Measurements from ENCODE around the gene BCOR. TPM values are rescaled to one million over a fixed set of nuclear protein-coding genes. Genes with fewer than 3 reads are reported as not detected.
A peak's percentile ranks its signal among the peaks of the same experiment; 100 is the strongest.

Gene BCOR
- total and polyA plus RNA-seq, 9 of the 15 experiments (the other 6 are each of a cell fraction or from before 2014, with no cell fraction given), result 27.5 to 113 (median 37.6) TPM

- no peak for ATAC-seq
- peak; percentile 77 for TF ChIP-seq RBM22 (IDR thresholded peaks at IDR 0.05; ENCODE audit: low read depth, low read length, poor library complexity, severe bottlenecking)
- no peak for TF ChIP-seq NEUROD1 (IDR thresholded peaks at IDR 0.05; ENCODE audit: borderline replicate concordance, low read depth, low read length, partially characterized antibody)
- TF ChIP-seq POLR2G (IDR thresholded peaks at IDR 0.05; ENCODE audit: low read depth, low read length), result peak; percentile 57
- peak; percentile 39; the same call in 1 of the 2 replicates for TF ChIP-seq PML (IDR thresholded peaks at IDR 0.05; ENCODE audit: low read length)
- H3K9me3 ChIP-seq (replicated peaks; ENCODE audit: control insufficient read depth, insufficient read depth, low read depth, low read length), result no peaks in the 10 kb centered on the region
- peaks cover 65% of the 10 kb centered on the region for H3K79me2 ChIP-seq (ENCODE audit: control insufficient read depth, insufficient read depth, low read length)
- H3K4me1 ChIP-seq (replicated peaks in 1 of 2; ENCODE audit: control insufficient read depth in 2 of 2, insufficient read depth in 2 of 2, low read length in 2 of 2), result peaks cover 2 to 13% of the 10 kb centered on the region in 2 experiments; a peak in 3 of 5 replicates
- no peak overlapping the region for H2AFZ ChIP-seq (ENCODE audit: low read depth, low read length)
- peaks cover 100% of the 10 kb centered on the region for H3K36me3 ChIP-seq (ENCODE audit: control insufficient read depth, insufficient read depth, low read length)
- WGBS (ENCODE audit: insufficient coverage, low coverage, missing lambda C conversion rate), result 86% methylated on average over 12 of the region's 30 CpGs
- no peaks in the 10 kb centered on the region for H3K27me3 ChIP-seq (ENCODE audit: control insufficient read depth in 2 of 2, insufficient read depth in 2 of 2, low read length in 2 of 2)
- no peak overlapping the region for H3K27ac ChIP-seq (ENCODE audit: extremely low read depth, low read depth, low read length)
- no peaks in the 10 kb centered on the region for H3K9me1 ChIP-seq (ENCODE audit: control insufficient read depth, insufficient read depth, low read length)
- intact Hi-C loops (cut with micrococcal nuclease), result no loop called here
- H3K4me3 ChIP-seq, result no peak overlapping the region
- ChIA-PET CTCF (ENCODE audit: low intra/inter-chr PET ratio) (no interaction called here), POLR2A (interaction anchor here (0.7 kb wide), 1 partner anchor 14 kb away, joined by 3 read pairs; no protein-coding TSS in a partner anchor)
- H3K9ac ChIP-seq (ENCODE audit: insufficient read depth in 1 of 2, low read depth in 2 of 2, low read length in 2 of 2), result no peak overlapping the region
- FAIRE-seq, result no peak
- H4K20me1 ChIP-seq (replicated peaks; ENCODE audit: control insufficient read depth, insufficient read depth, low read length), result peaks cover 26% of the 10 kb centered on the region
- DNase-seq (ENCODE audit: extremely low read depth in 1 of 4, low spot score in 3 of 4), result no peak
- BruUV-seq (replicated peaks), result no TSS peak
- H3K4me2 ChIP-seq (ENCODE audit: insufficient read depth, low read length), result no peak overlapping the region
- in situ Hi-C loops (cut with MboI), result no loop called here
Observed at GRCh38 chrX:40061871-40062524, 35.8 kb downstream of the BCOR start.

GRCh38 chrX:40061005-40061404 lies 36.8 kb downstream of the BCOR start:
- CTCF ChIA-PET (ENCODE audit: low intra/inter-chr PET ratio), result no interaction called here
- in situ Hi-C loops (cut with MboI) (no loop called here), intact Hi-C loops (cut with micrococcal nuclease) (no loop called here)
- no peaks in the 10 kb centered on the region for H3K9me3 ChIP-seq (replicated peaks; ENCODE audit: control insufficient read depth, insufficient read depth, low read depth, low read length)
- no peak overlapping the region for H2AFZ ChIP-seq (ENCODE audit: low read depth, low read length)
- H3K4me2 ChIP-seq (ENCODE audit: insufficient read depth, low read length), result no peak overlapping the region
- POLR2A ChIA-PET, result interaction anchor here (0.7 kb wide), 1 partner anchor 15 kb away, joined by 3 read pairs; no protein-coding TSS in a partner anchor
- no peak for DNase-seq (ENCODE audit: extremely low read depth in 1 of 4, low spot score in 3 of 4)
- H4K20me1 ChIP-seq (replicated peaks; ENCODE audit: control insufficient read depth, insufficient read depth, low read length), result peaks cover 17% of the 10 kb centered on the region
- FAIRE-seq, result no peak
- H3K9ac ChIP-seq (ENCODE audit: insufficient read depth in 1 of 2, low read depth in 2 of 2, low read length in 2 of 2), result no peak overlapping the region
- ATAC-seq, result no peak
- BruUV-seq (replicated peaks), result no TSS peak
- WGBS (ENCODE audit: insufficient coverage, low coverage, missing lambda C conversion rate), result 93% methylated on average over 9 of the region's 10 CpGs
- no peaks in the 10 kb centered on the region for H3K27me3 ChIP-seq (ENCODE audit: control insufficient read depth in 2 of 2, insufficient read depth in 2 of 2, low read length in 2 of 2)
- TF ChIP-seq FOXJ2 (tag; IDR thresholded peaks at IDR 0.05) (no peak), NR2C1 (IDR thresholded peaks at IDR 0.05) (no peak), NR2C1 (tag; IDR thresholded peaks at IDR 0.05) (no peak), POLR2G (IDR thresholded peaks at IDR 0.05; ENCODE audit: low read depth, low read length) (0 out of 2 replicates have a peak, but pooled peaks have one; percentile 44), MIER1 (IDR thresholded peaks at IDR 0.05; ENCODE audit: low read depth) (no peak)
- TF ChIP-seq, protein P1, sequence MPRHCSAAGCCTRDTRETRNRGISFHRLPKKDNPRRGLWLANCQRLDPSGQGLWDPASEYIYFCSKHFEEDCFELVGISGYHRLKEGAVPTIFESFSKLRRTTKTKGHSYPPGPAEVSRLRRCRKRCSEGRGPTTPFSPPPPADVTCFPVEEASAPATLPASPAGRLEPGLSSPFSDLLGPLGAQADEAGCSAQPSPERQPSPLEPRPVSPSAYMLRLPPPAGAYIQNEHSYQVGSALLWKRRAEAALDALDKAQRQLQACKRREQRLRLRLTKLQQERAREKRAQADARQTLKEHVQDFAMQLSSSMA (CRISPR knock-in tag; IDR thresholded peaks at IDR 0.05), result no peak
- no peak overlapping the region for H3K4me3 ChIP-seq
- peaks cover 100% of the 10 kb centered on the region for H3K36me3 ChIP-seq (ENCODE audit: control insufficient read depth, insufficient read depth, low read length)
- no peaks in the 10 kb centered on the region for H3K9me1 ChIP-seq (ENCODE audit: control insufficient read depth, insufficient read depth, low read length)
- H3K4me1 ChIP-seq (replicated peaks in 1 of 2; ENCODE audit: control insufficient read depth in 2 of 2, insufficient read depth in 2 of 2, low read length in 2 of 2), result peaks cover 0 to 13% of the 10 kb centered on the region in 2 experiments; a peak in 2 of 5 replicates
- H3K79me2 ChIP-seq (ENCODE audit: control insufficient read depth, insufficient read depth, low read length), result peaks cover 55% of the 10 kb centered on the region
- no peak overlapping the region for H3K27ac ChIP-seq (ENCODE audit: extremely low read depth, low read depth, low read length)
